ENCODE measurements around the gene MOB3A. TPM values are rescaled to one million over a fixed set of nuclear protein-coding genes. Genes with fewer than 3 reads are reported as not detected.

Gene MOB3A
- total and polyA plus RNA-seq, 2 of the 13 experiments (the other 11 are each of a cell fraction or from before 2014, with no cell fraction given): 3.5 to 17.8 TPM

- no peak for TF ChIP-seq ZNF142 (CRISPR knock-in tag; IDR thresholded peaks at IDR 0.05)
- TF ChIP-seq FLYWCH1 (CRISPR knock-in tag; IDR thresholded peaks at IDR 0.05): 0 out of 2 replicates have a peak, but pooled peaks have one; percentile 64
- no peak; the same call in 1 of the 2 replicates for TF ChIP-seq NCOA2 (CRISPR knock-in tag; IDR thresholded peaks at IDR 0.05)
- no peak for TF ChIP-seq ZNF530 (CRISPR knock-in tag; IDR thresholded peaks at IDR 0.05; ENCODE audit: low read depth)
- TF ChIP-seq HNRNPLL (IDR thresholded peaks at IDR 0.05; ENCODE audit: low read depth, low read length, poor library complexity, severe bottlenecking): no peak
- TF ChIP-seq FOXC1 (CRISPR knock-in tag; IDR thresholded peaks at IDR 0.05; ENCODE audit: borderline replicate concordance): peak; percentile 47
- no peak for TF ChIP-seq MAF1 (CRISPR knock-in tag; IDR thresholded peaks at IDR 0.05; ENCODE audit: borderline replicate concordance)
- TF ChIP-seq CREB3 (CRISPR knock-in tag; IDR thresholded peaks at IDR 0.05): peak; percentile 55; the same call in 1 of the 2 replicates
- TF ChIP-seq SP5 (CRISPR knock-in tag; IDR thresholded peaks at IDR 0.05; ENCODE audit: borderline replicate concordance, low read depth): 0 out of 2 replicates have a peak, but pooled peaks have one; percentile 15
- TF ChIP-seq ZNF274 (CRISPR knock-in tag; IDR thresholded peaks at IDR 0.05): 0 out of 2 replicates have a peak, but pooled peaks have one; percentile 9
- no peak for TF ChIP-seq CBX5 (CRISPR knock-in tag; IDR thresholded peaks at IDR 0.05; ENCODE audit: borderline replicate concordance)
- 0 out of 2 replicates have a peak, but pooled peaks have one; percentile 46 for TF ChIP-seq ZNF570 (CRISPR knock-in tag; IDR thresholded peaks at IDR 0.05; ENCODE audit: borderline replicate concordance)
- TF ChIP-seq MNT (IDR thresholded peaks at IDR 0.05): peak; percentile 32; the same call in 1 of the 2 replicates
- 0 out of 2 replicates have a peak, but pooled peaks have one; percentile 4 for TF ChIP-seq U2AF2 (IDR thresholded peaks at IDR 0.05; ENCODE audit: low read depth, low read length)
- TF ChIP-seq CSRNP1 (CRISPR knock-in tag; IDR thresholded peaks at IDR 0.05): no peak
- TF ChIP-seq FOXA1 (IDR thresholded peaks at IDR 0.05): no peak
- TF ChIP-seq FOXA1 (CRISPR knock-in tag; IDR thresholded peaks at IDR 0.05): no peak
- no peak for TF ChIP-seq FOXJ3 (CRISPR knock-in tag; IDR thresholded peaks at IDR 0.05; ENCODE audit: borderline replicate concordance)
- TF ChIP-seq NONO (IDR thresholded peaks at IDR 0.05): no peak
- TF ChIP-seq NONO (CRISPR knock-in tag; conservative IDR thresholded peaks at IDR 0.05): peak; percentile 54; the same call in 1 of the 2 replicates
Observed at GRCh38 chr19:2060884-2061494, 35.1 kb downstream of the MOB3A start (continued).

Measured in HepG2 (cell line).